GM12874 (cell line): Measurements from ENCODE around the gene CDRT15.

ENCODE experiments used
- TF ChIP-seq, protein P1 (sequence below): IDR thresholded peaks from 2 replicates; pipeline ENCODE4 v1.5.1; 2011; ENCODE audit warnings: low read depth, mild to moderate bottlenecking, control low read depth, low read length, moderate library complexity; ENCODE audit not compliant: insufficient read depth

CDRT15 gene

GRCh38 chr17:14201021-14201987 is 35.4 kb downstream of the CDRT15 start:
- TF ChIP-seq, protein P1, sequence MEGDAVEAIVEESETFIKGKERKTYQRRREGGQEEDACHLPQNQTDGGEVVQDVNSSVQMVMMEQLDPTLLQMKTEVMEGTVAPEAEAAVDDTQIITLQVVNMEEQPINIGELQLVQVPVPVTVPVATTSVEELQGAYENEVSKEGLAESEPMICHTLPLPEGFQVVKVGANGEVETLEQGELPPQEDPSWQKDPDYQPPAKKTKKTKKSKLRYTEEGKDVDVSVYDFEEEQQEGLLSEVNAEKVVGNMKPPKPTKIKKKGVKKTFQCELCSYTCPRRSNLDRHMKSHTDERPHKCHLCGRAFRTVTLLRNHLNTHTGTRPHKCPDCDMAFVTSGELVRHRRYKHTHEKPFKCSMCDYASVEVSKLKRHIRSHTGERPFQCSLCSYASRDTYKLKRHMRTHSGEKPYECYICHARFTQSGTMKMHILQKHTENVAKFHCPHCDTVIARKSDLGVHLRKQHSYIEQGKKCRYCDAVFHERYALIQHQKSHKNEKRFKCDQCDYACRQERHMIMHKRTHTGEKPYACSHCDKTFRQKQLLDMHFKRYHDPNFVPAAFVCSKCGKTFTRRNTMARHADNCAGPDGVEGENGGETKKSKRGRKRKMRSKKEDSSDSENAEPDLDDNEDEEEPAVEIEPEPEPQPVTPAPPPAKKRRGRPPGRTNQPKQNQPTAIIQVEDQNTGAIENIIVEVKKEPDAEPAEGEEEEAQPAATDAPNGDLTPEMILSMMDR = no peak

GRCh38 chr17:14200354-14200753 is 36.3 kb downstream of the CDRT15 start:
- TF ChIP-seq, protein P1 = no peak

DNA sequence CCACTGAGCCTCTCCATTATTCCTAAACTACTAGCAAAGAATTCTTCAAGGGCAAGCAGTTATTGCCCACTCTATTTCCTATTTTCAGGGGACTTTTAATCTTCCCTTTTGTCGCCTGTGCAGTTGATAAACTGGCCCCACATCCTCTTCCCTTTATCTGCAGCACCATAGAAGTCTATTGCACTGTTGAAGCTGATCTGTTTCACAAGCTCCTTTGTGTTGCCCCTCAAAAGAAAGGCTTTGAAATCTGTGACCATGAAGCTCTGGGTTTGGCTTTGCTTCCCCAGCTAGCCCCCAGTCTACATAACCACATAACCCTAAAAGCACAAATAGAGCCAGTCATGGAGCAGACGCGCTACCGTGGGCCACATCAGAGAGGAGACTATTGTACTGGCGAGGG is 37.1 kb downstream of the CDRT15 start:
- TF ChIP-seq, protein P1 = no peak

- TF ChIP-seq, protein P1 = no peak
Observed at GRCh38 chr17:14198575-14198974, 38.1 kb downstream of the CDRT15 start.

DNA sequence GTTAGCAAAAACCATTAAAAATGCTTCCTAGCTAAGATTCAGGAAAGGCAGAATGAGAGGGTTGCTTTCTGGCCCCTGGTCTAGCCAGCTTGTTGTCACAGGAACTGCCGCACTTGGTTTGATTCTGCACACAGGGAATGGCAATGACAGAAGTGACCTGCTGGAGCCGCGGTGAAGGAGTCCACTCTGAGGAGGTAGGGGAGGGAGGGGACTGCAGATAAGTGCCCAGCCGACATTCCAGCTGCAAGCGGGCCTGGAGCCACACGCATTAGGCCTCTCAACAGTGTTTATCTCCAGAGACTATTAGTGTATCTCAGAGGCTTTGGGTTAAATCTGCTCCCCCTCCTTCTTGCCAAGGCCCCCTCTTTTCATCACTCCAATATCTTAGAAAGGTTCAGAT is 38.6 kb downstream of the CDRT15 start:
- TF ChIP-seq, protein P1 = no peak

GRCh38 chr17:14197586-14197985 is 39.1 kb downstream of the CDRT15 start:
- TF ChIP-seq, protein P1 = no peak

DNA sequence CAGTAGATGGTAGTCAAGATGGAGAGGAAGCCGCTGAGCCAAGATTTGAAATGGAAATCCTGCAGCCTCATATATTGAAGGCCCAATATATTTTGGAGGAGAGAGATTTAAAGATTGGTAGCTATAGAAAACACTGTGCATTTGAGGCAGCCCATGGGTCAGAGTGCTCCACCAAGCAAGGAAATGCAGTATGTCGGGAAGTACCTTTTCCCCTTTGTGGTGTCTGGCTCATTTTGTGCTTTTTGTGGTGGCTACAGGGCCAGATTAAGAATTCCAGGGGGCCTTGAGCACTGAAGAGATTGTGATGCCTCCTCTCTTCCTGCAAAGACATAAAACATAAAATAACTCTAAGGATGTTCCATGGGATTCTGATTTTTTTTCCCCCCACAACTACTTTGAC is 39.6 kb downstream of the CDRT15 start:
- TF ChIP-seq, protein P1 = no peak
